ENCODE data around the gene ANKS1B.

Gene ANKS1B

GRCh38 chr12:98691351-98691750 is 1293.4 kb downstream of the ANKS1B start:
- no peak for DNase-seq

GRCh38 chr12:98686603-98687002 is 1298.1 kb downstream of the ANKS1B start:
- DNase-seq: no peak
